Activated CD8-positive, alpha-beta memory T cell treated with anti-CD3 and anti-CD28 coated beads for 1 hour (primary cell): ENCODE data around the gene PPL.
"Not testable (repeated sequence)": the region's sequence is repeated elsewhere in the genome, so short reads cannot be mapped to it uniquely, and the experiment has no call there.

Source experiments
- DNase-seq, 2 donors: peaks; one replicate each; pipeline ENCODE4 v3.0.0-alpha.2; 2020; ENCODE audit warnings: low read depth in 1 of 2; ENCODE audit errors: extremely low read depth in 1 of 2

The PPL gene, protein sequence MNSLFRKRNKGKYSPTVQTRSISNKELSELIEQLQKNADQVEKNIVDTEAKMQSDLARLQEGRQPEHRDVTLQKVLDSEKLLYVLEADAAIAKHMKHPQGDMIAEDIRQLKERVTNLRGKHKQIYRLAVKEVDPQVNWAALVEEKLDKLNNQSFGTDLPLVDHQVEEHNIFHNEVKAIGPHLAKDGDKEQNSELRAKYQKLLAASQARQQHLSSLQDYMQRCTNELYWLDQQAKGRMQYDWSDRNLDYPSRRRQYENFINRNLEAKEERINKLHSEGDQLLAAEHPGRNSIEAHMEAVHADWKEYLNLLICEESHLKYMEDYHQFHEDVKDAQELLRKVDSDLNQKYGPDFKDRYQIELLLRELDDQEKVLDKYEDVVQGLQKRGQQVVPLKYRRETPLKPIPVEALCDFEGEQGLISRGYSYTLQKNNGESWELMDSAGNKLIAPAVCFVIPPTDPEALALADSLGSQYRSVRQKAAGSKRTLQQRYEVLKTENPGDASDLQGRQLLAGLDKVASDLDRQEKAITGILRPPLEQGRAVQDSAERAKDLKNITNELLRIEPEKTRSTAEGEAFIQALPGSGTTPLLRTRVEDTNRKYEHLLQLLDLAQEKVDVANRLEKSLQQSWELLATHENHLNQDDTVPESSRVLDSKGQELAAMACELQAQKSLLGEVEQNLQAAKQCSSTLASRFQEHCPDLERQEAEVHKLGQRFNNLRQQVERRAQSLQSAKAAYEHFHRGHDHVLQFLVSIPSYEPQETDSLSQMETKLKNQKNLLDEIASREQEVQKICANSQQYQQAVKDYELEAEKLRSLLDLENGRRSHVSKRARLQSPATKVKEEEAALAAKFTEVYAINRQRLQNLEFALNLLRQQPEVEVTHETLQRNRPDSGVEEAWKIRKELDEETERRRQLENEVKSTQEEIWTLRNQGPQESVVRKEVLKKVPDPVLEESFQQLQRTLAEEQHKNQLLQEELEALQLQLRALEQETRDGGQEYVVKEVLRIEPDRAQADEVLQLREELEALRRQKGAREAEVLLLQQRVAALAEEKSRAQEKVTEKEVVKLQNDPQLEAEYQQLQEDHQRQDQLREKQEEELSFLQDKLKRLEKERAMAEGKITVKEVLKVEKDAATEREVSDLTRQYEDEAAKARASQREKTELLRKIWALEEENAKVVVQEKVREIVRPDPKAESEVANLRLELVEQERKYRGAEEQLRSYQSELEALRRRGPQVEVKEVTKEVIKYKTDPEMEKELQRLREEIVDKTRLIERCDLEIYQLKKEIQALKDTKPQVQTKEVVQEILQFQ (N-terminal part only)

DNA sequence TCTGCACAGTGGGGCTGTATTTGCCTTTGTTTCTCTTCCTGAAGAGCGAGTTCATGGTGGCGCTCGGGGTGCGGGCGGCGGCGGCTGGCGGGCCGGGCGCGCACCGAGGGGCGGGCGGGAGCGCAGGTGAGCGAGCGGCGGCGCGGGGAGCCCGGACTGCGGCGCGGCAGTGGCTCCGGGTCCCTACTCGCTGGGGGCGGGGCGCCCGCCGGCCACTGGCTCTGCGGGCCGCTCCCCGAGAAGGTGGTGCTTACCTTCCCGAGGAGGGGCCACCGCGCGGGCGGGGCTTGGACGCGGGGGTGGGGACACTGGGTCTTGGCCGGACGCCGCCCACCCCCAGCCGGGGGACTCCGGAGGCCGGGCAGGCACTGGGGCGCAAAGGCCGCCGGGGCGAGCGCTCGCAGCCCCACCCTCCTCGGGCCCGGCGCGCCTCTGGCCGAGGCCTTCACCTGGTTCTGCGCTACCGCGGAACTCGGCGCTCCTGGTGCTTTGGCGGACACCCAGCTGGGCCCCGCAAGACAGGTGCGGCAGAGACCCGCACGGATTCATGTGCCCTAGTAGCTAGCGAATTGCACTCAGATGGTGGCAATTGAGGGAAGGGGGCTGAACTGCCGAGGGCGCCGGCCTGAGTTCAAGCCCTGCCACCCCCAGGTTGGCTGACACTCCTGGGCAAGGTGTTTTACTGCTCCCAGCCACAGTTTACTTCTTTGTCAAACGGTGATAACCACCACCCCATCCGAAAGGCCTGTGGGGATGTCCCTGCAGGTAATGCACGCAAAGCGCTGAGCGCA, at the start of gene PPL:
TSS of gene PPL (minus strand) at position 158 of the 791 bp plus-strand sequence. CDS start at position 55, 103 bp downstream.
- no peak for DNase-seq

DNA sequence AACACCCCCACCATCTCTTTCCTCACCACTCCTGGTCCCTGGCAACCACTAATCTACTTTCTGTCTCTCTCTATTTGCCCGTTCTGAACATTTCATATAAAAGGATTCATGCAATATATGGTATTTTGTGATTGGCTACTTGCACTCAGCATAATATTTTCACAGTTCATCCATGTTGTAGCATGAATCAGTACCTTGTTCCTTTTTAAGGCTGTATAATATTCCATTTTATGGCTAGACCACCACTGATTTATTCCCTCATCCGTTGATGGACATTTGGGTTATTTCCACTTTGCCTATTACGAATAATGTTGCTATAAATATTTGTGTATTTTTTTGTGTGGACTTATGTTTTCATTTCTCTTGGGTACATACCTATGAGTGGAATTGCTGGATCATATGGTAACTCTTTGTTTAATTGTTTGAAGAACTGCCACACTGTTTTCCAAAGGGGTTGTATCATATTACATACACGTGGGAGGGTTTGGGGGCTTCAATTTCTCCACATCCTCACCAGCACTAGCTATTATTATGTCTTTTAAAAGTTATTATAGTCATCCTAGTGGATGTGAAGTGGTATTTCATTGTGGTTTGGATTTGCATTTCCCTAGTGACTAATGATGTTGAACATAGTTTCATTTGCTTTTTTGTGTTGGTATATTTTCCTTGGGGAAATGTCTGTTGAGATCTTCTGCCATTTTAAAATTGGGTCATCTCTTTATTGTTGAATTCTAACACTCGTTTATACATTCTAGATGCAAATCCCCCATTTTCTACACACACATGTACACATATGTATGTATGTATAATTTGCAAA, 47.4 kb upstream of the PPL start:
- no peak for DNase-seq

DNA sequence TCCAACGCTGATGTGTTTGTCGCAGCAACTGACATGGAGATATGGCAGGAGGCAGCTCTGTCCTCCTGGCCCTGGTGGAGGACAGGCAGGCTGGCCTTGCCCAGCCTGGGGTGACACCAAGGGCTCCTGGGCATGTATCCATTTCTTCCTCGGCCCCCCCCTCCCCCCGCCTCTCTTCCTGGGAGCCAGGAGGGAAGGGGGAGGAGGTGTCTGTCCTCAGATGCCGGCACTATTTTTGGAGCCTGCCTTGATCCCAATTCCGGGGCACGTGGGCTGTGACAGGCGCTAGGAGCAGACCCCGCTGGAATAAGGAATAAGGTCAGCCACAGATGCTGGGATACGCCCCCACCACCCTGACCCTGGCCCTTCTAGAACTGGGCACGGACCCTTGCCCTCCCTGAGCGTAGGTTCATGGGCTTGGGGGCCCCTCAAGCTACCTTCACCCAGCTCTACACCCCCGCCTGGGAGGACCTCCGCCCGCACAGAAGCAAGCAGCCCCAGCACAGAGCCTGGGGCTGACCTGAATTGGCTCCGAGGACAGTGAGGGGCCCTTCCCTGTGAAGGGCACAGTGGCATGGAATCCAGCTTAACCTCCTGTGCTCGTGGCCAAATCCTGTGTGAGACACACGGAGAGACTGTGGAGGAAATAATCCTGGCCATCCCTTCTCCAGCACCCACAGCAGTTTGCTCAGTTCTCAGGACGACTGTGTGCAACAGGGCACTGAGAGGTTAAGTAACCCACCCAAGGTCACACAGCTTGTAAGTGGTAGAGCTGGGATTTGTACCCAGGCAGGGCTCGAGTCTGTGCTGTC, 45.3 kb upstream of the PPL start:
- no peak for DNase-seq

DNA sequence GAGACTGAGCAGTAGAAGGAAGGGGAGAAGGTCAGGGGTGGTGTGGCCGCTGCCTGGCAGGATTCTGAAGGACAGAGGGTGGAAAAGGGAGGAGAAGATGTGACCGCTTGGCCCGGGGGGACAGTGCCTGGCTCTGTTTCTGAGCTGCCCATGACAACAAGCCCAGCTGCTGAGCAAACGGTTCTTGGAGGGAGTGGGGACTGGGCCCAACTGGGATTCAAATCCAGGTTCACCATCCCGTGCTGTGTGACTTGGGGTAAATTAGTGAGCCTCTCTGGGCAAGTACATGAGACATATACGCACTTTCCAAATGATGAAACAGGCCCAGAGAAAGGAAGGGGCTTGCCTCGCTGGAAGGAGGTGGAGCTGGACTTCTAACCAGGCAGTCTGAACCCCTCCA, 44.5 kb upstream of the PPL start:
- no peak for DNase-seq

DNA sequence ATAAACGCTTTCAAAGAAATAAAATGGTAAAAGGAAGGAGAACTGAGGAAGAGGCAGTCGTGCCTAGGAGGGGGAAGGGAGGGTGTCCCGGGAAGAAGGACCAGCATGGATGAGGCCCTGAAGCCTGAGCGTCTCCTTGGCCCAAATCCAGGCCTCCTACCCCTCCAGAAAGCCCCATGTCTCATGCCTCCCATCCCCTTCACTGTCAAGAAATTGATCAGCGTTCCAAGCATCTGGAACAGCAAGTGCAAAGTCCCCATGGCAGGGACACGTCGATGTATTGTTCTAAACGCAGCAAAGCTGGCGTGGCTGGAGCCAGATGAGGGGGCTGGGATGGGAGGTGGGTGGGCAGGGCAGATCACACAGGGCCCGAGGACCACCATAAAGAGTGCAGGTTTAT, 43.7 kb upstream of the PPL start:
- no peak for DNase-seq

DNA sequence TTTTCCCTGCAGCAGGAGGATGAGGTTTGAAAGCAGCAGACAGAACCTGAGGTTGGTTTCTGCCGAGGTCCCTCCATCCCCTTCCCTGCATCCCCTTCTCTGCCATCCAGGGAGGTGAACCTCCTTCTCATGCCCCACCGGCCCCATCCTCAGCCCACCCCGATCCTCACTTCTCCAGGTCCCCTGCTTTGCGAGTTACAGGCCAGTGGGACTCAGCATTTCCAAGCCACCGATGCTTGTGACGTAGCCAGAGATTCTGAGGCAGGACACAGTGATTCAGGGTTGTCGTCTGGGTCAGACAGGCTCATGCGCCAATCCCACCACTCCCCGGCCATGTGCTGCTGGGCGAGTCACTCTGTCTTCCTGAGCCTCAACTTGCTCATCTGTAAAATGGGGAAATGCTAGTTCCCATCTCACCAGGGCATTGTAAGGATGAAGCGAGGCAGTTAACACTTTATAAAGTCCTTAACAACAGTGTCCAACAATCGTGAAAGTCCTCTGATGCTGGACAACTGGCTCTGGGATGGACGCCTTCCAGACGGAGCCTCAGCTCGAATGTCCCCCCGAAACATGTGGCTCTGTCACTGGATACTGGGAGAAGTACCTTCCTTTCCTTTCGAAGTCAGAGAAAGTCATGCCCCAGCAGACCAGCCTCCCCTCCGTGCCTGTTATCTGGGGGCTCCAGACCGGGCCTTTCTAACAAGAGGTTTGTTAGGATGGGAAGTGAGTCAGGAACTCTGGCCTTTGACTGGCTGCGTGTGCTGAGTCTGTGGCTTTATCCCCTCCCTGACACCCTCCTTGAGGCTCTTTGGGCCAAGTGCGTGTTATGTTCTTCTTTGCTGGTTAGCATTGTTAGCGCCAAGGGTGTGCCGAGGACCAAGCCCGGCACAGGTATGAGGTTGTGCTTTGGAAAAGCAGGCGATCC, 43.0 kb upstream of the PPL start:
- DNase-seq = no peak

DNA sequence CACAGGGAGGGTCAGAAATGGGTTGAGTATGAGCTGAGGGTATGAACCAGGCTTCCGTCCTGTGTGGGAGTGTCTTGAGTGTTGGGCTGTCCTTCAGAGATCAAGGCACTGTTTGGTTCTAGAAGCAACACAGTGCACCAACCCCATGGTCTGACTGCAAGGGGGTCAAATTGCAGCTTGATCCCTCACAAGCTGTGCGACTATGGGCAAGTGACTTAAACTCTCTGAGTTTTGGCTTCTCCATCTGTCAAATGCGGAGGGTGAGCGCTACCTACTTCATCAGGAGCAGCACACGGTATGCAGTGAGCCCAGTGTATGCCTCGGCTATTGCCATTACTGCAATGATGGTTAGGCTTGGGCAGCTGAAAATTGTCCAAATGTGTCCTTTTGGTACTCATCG, 42.2 kb upstream of the PPL start:
- no peak for DNase-seq

DNA sequence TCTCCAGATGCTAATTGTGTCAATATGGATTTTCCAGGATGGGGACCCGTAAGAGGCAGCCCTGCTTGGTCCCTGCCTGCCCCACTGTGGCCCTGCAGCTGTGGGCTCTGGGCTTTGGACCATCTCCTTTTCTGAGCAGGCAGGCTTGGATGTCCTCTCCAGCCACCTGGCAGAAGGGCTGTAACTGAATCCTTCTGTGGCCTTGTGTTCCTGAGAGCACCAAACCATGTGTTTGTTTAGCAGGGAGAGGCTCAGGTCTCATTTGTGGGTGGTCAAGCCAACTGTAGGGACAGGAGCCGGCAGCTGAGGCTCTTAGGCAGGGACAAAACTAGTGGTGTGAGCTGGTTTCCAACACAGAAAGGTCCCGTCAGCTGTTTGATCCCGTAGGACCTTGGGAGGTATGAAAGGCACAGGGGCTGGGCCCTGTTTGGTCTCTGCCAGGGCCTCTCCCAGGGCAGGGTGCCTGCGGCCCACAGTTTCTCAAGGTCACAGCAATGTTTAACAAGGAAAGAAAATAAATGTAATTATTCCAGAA, 39.7 kb upstream of the PPL start:
- DNase-seq = no peak

DNA sequence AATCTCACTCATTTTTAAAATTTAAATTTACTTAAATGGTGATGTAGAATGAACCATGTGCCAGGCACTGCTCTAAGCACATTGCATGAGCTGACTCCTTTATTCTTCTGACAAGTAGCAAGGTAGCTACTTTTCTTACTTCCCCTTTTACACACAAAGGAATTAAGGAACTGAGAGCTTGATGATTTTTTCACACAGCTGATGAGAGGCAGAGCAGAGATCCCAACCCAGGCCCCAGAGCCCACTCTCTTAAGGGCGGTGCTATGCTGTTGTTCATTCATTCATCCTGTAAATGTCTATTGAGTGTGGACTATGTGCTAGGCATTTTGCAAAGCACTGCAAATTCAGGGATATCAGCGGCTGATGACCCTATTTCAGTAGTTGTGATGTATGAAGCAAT, 39.1 kb upstream of the PPL start:
- DNase-seq = no peak

DNA sequence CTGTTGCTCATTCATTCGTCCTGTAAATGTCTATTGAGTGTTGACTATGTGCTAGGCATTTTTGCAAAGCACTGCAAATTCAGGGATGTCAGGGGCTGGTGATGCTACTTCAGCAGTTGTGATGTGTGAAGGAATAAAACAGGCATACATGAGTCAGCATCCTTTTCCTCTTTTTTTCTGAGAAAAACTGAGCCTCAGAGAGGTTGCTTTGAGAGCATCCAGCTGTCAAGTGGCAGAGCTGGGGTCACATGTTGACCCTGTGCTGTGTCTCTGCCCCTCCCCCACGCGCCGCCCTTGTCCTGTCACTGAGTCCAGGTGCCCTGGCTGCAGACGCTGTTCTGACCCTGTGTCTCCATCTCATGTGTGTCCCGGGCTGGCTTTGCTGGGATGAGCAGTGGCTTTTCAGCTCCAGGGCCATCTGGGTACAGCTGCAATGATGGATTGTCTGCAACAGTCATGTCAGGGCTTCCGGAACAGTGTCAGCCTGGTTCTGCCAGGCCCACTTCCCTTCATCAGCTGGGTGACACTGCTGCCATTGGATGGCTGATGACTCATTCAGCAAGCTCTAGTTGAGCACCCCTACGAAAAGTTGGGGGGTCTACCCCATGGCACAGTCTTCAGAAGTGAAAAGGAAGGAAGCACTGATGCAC, 36.1 kb upstream of the PPL start:
- DNase-seq = no peak

DNA sequence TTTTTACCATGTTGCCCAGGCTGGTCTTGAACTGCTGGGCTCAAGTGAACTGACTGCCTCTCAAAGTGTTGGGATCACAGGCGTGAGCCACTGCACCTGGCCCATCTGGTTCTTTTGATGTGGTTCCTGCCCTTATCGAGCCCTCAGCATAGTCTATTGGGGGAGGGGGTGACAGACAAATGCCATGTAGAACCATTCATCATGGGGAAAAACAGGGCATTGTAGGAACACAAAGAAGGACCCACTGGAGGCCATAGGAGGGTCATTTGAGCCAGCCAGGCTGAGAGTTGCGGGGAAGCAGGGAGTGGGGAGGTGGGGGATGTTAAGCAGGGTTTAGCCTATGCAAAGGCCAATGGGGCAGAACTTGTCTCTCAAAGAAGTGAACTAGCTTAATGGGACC, 33.1 kb upstream of the PPL start:
- no peak for DNase-seq

DNA sequence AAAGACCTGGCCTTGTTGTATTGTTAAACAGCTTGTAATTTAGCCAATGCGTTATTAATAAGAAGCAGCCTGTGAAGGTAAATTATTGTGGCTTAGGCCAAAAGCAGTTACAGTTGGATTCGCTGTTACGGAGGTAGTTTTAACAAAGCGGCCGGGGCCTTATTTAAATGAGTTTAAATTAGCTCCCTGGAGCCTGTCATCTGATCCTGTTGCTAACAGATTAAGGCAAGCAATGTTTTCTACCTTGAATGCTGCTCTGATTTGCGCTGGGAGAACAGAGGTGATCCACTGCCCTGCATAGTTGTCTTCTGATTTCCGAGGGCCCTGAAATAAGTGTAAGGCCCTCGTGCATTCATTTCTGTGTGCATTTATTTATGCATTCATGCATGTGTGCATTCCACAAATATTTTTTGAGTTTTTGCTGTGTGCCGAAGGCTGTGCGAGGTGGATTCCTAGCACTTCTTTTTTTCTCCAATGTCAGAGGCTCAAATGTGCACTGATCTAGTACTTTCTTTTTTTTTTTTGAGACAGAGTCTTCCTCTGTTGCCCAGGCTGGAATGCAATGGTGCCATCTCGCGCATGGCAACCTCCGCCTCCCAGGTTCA, 32.0 kb upstream of the PPL start:
- DNase-seq = no peak

DNA sequence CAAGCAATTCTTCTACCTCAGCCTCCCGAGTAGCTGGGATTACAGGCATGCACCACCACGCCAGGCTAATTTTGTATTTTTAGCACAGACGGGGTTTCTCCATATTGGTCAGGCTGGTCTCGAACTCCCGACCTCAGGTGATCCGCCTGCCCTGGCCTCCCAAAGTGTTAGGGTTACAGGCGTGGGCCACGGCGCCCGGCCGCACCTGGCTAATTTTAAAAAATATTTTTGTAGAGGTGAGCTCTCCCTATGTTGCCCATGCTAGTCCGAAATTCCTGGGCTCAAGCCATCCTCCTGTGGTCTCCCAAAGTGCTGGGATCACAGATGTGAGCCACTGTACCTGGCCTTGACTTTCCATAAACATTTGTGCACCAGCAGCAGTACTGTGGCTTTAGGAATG, 31.3 kb upstream of the PPL start:
- DNase-seq = not testable (repeated sequence)

DNA sequence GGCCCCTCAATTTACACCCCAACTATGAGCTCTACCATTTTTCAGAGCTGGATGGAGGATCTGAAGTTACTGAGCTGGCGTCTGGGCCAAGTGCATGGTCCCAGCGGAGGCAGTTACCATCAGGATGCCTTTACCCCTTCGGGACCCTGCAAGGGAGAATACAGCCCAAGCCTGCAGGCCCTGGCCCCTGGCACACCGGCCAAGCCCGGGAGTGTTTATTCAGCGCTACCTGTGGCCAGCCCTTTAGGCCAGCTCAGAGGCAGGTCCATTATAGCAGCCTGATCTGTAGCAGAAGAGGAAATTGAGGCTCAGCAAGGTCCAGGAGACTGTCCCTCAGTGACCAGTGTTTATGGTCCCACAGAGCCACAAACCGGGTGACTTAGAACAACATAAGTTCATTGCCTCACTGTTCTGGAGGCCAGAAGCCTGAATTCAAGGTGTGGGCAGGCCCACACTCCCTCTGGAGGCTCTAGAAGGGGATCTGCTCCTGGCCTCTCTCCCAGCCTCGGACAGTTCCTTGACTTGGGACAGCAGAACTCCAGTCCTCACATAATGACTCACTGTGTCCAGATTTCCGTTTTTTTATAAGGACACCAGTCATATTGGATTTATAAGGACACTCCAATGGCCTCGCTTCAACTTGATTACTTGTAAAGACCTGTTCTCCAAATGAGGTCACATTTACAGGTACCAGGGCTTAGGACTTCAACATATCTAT, 29.9 kb upstream of the PPL start:
- DNase-seq = no peak

DNA sequence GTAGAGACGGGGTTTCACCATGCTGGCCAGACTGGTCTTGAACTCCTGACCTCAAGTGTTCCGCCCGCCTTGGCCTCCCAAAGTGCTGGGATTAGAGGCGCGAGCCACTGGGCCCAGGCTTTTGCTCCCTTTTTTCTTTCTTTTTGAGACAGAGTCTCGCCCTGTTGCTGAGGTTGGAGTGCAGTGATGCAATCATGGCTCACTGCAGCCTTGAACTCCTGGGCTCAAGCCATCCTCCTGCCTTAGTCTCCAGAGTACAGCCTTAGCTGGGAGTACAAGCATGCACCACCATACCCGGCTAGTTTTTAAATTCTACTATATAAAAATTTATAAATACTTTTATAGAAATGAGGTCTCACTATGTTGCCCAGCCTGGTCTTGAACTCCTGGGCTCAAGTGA, 26.6 kb upstream of the PPL start:
- not testable (repeated sequence) for DNase-seq

DNA sequence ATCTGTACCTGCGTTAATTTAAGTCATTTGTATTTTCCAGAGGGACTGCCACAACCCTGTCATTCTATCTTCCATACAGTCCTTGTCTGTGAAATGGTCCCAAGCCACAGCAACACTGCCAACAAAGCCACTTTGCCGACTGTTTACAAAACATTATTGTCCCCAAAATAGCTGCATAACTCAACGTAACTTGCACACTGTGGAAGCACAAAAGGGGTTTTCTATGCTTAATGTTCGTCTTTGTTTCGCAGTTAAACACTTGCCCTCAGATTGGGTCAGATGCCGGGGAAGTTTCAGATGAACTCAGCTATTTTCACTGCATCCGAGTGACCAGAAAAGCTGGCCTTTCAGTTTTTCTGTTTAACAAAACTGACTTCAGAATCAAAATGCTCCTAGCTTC, 25.8 kb upstream of the PPL start:
- DNase-seq = no peak
